ENCODE measurements around the gene SLX4IP. TPM values are rescaled to one million over a fixed set of nuclear protein-coding genes. Genes with fewer than 3 reads are reported as not detected.

Gene SLX4IP
- total and polyA plus RNA-seq, 5 donors from 2014 or later, result 1.5 to 4.1 (median 2.4) TPM

DNA sequence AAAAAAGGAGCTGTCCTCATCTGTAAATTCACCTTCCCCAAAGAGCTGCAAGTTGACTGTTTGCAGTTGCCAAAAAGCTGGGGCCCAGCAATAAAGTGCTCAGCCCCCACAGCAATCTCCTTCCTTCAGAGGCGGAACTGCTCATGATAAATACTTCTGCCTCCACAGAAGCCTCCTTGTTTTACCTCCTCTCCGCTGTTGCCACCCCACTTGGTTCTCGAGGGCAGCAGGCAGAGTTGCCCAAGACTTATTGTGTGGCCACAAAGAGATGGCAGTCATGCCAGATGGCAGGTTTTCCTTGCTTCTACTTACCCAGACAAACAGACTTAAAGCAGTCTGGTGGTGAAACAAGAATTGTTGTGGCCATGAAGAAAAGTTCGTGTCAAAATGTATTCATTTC lies 66.3 kb downstream of the SLX4IP start:
- peak overlapping the region; percentile 80 to 92 (median 90) for H3K4me3 Mint-ChIP-seq
- ATAC-seq (ENCODE audit: low read depth in 2 of 2), result peak; percentile 44 to 56
- Histone ChIP-seq H3K9me3 (ENCODE audit: control insufficient read depth in 2 of 2, low read length in 2 of 2) (no peaks in the 10 kb centered on the region), H3K27me3 (ENCODE audit: control insufficient read depth, insufficient read depth, low read length) (no peaks in the 10 kb centered on the region), H3K36me3 (ENCODE audit: control insufficient read depth, insufficient read depth, low read length) (no peaks in the 10 kb centered on the region), H3K4me3 (ENCODE audit: low read depth, low read length) (peak overlapping the region; percentile 78), H3K4me1 (ENCODE audit: control insufficient read depth, insufficient read depth, low read length, poor library complexity, severe bottlenecking) (peaks cover 18% of the 10 kb centered on the region), H3K27ac (ENCODE audit: insufficient read depth, low read length, poor library complexity, severe bottlenecking) (peak overlapping the region; percentile 62)
- peaks cover 3% of the 10 kb centered on the region for H3K36me3 Mint-ChIP-seq
- H3K27ac Mint-ChIP-seq, result peak overlapping the region; percentile 80 to 97 (median 96)
- peaks cover 0 to 1% (median 0%) of the 10 kb centered on the region in 7 donors for H3K9me3 Mint-ChIP-seq
- H3K4me1 Mint-ChIP-seq, result peaks cover 31 to 50% (median 43%) of the 10 kb centered on the region in 4 donors
- peaks cover 5% of the 10 kb centered on the region for H3K27me3 Mint-ChIP-seq
- DNase-seq, result peak in 1 of 3 donors; percentile 55

DNA sequence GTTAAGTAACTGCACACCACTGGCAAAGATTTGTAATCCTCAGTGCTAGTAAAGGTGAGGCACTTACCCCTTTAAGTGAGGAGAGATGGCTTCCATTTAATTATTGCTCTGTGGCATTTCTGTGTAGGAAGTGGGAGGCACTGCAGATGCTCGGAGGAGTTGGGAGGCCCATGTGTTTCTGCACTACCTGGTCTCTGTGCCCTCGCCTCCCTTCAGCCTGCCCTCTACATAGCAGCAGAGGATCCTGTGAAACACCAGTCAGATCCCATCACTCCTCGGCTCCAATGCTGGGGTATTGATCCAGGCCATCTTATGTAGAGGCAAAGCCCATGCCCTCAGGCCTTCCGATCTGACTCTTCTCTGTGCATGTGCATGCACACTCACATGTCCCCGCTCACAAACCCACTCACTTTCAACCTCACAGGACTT lies 67.0 kb downstream of the SLX4IP start:
- ATAC-seq (ENCODE audit: low read depth in 2 of 2) (peak; percentile 75 to 76), DNase-seq (peak in 1 of 3 donors; percentile 66)
- no peaks in the 10 kb centered on the region for H3K36me3 ChIP-seq (ENCODE audit: control insufficient read depth, insufficient read depth, low read length)
- peak overlapping the region; percentile 78 for H3K4me3 ChIP-seq (ENCODE audit: low read depth, low read length)
- H3K27me3 ChIP-seq (ENCODE audit: control insufficient read depth, insufficient read depth, low read length), result no peaks in the 10 kb centered on the region
- Mint-ChIP-seq H3K4me3 (peak overlapping the region; percentile 80 to 92 (median 90)), H3K9me3 (peaks cover 0 to 1% (median 0%) of the 10 kb centered on the region in 7 donors), H3K27ac (peak overlapping the region; percentile 80 to 97 (median 96)), H3K27me3 (peaks cover 5% of the 10 kb centered on the region), H3K36me3 (peaks cover 3% of the 10 kb centered on the region), H3K4me1 (peaks cover 34 to 45% (median 41%) of the 10 kb centered on the region in 4 donors)
- H3K4me1 ChIP-seq (ENCODE audit: control insufficient read depth, insufficient read depth, low read length, poor library complexity, severe bottlenecking), result peaks cover 18% of the 10 kb centered on the region
- H3K9me3 ChIP-seq (ENCODE audit: control insufficient read depth in 2 of 2, low read length in 2 of 2), result no peaks in the 10 kb centered on the region
- peak overlapping the region; percentile 62 for H3K27ac ChIP-seq (ENCODE audit: insufficient read depth, low read length, poor library complexity, severe bottlenecking)

DNA sequence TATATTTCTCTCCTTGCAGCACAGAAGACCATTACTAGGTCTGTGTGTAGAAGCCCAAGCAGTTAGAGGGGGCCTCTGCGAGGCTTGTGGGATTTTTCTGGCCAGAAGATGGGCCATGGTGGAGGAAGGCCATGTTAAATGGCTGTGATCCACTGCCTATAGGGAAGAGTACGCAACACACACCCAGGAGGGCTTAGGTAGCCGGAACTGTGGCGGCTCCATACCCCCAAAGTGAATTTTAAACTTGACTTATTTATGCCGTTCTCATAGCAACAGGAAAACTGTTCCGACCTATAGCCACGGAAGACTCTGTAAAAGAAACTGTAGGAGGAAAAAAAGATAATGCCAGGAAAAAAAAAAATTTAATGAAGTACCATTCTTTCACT lies 69.5 kb downstream of the SLX4IP start:
- peaks cover 25 to 39% (median 35%) of the 10 kb centered on the region in 4 donors for H3K4me1 Mint-ChIP-seq
- peaks cover 5% of the 10 kb centered on the region for H3K27me3 Mint-ChIP-seq
- Histone ChIP-seq H3K9me3 (ENCODE audit: control insufficient read depth in 2 of 2, low read length in 2 of 2) (no peaks in the 10 kb centered on the region), H3K36me3 (ENCODE audit: control insufficient read depth, insufficient read depth, low read length) (no peaks in the 10 kb centered on the region), H3K27ac (ENCODE audit: insufficient read depth, low read length, poor library complexity, severe bottlenecking) (no peak overlapping the region), H3K27me3 (ENCODE audit: control insufficient read depth, insufficient read depth, low read length) (no peaks in the 10 kb centered on the region), H3K4me1 (ENCODE audit: control insufficient read depth, insufficient read depth, low read length, poor library complexity, severe bottlenecking) (peaks cover 18% of the 10 kb centered on the region), H3K4me3 (ENCODE audit: low read depth, low read length) (no peak overlapping the region)
- no peak for DNase-seq
- H3K4me3 Mint-ChIP-seq, result no peak overlapping the region
- no peaks in the 10 kb centered on the region for H3K36me3 Mint-ChIP-seq
- H3K9me3 Mint-ChIP-seq, result peaks cover 0 to 1% (median 0%) of the 10 kb centered on the region in 7 donors
- H3K27ac Mint-ChIP-seq, result no peak overlapping the region
- no peak for ATAC-seq (ENCODE audit: low read depth in 2 of 2)

DNA sequence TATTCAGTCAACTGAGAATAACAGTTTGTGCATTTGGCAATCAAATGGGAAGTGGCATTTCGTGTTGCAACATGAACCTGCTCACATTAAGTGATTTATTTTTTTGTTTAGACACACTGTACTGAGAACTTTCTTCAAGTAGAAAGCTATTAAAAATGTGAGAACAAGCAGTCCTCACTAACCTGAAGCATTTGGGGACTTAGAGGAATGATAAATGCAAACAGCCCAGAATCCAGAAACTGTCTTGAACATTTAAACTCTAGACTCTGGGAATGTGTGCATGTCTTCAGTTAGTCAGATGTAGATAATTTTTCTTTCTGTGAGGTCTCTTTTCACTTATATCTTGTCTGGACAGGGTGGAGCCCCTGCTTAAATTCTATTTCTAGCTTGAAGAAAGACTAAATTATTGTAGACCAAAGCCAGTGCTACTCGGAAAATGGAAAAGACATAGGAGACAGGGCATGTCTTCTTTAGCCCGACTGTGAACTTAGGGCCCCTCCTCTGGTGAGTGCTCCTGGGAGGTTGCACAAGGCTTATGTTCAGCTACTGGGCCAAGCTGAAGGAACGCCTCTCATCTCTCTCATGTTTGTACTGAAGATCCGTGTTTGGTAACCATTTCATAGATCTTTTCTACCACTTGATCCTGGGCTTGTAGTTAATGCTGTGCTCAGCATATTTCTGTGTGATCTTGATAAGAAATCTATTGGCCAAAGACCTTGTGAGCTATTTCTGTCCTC lies 70.1 kb downstream of the SLX4IP start:
- H3K4me3 ChIP-seq (ENCODE audit: low read depth, low read length), result no peak overlapping the region
- Mint-ChIP-seq H3K36me3 (no peaks in the 10 kb centered on the region), H3K4me1 (peaks cover 21 to 35% (median 32%) of the 10 kb centered on the region in 4 donors), H3K27me3 (peaks cover 5% of the 10 kb centered on the region), H3K9me3 (peaks cover 0 to 1% (median 0%) of the 10 kb centered on the region in 7 donors), H3K27ac (peak overlapping the region in 1 of 3 donors; percentile 83), H3K4me3 (no peak overlapping the region)
- H3K4me1 ChIP-seq (ENCODE audit: control insufficient read depth, insufficient read depth, low read length, poor library complexity, severe bottlenecking), result peaks cover 18% of the 10 kb centered on the region
- H3K9me3 ChIP-seq (ENCODE audit: control insufficient read depth in 2 of 2, low read length in 2 of 2), result no peaks in the 10 kb centered on the region
- DNase-seq (no peak), ATAC-seq (ENCODE audit: low read depth in 2 of 2) (no peak)
- no peak overlapping the region for H3K27ac ChIP-seq (ENCODE audit: insufficient read depth, low read length, poor library complexity, severe bottlenecking)
- H3K36me3 ChIP-seq (ENCODE audit: control insufficient read depth, insufficient read depth, low read length), result no peaks in the 10 kb centered on the region
- no peaks in the 10 kb centered on the region for H3K27me3 ChIP-seq (ENCODE audit: control insufficient read depth, insufficient read depth, low read length)

DNA sequence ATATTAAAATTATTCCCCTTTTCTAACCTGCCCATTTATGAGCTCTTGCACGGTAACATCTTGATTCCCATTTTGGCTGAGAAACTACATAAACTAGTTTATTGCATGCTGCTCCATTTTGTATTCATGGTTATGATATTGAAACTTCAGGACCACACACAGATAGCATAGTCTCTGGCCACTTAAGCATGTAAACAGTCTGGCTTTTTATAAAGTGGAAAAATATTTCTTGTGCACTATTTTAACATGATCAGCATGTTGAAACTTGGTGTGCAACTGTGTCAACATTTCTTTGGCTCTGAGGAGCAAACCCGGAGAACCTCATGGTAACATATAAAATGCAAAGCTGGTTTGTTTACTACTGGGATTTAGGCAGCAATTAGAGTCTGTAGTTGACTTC lies 70.7 kb downstream of the SLX4IP start:
- Histone ChIP-seq H3K36me3 (ENCODE audit: control insufficient read depth, insufficient read depth, low read length) (no peaks in the 10 kb centered on the region), H3K27ac (ENCODE audit: insufficient read depth, low read length, poor library complexity, severe bottlenecking) (no peak overlapping the region), H3K4me1 (ENCODE audit: control insufficient read depth, insufficient read depth, low read length, poor library complexity, severe bottlenecking) (peaks cover 17% of the 10 kb centered on the region), H3K9me3 (ENCODE audit: control insufficient read depth in 2 of 2, low read length in 2 of 2) (no peaks in the 10 kb centered on the region), H3K27me3 (ENCODE audit: control insufficient read depth, insufficient read depth, low read length) (no peaks in the 10 kb centered on the region), H3K4me3 (ENCODE audit: low read depth, low read length) (no peak overlapping the region)
- no peak overlapping the region for H3K4me3 Mint-ChIP-seq
- H3K9me3 Mint-ChIP-seq, result peaks cover 0 to 1% (median 0%) of the 10 kb centered on the region in 7 donors
- no peak for ATAC-seq (ENCODE audit: low read depth in 2 of 2)
- peaks cover 5% of the 10 kb centered on the region for H3K27me3 Mint-ChIP-seq
- no peak for DNase-seq
- H3K27ac Mint-ChIP-seq, result peak overlapping the region in 1 of 3 donors; percentile 45
- no peaks in the 10 kb centered on the region for H3K36me3 Mint-ChIP-seq
- peaks cover 20 to 31% (median 29%) of the 10 kb centered on the region in 4 donors for H3K4me1 Mint-ChIP-seq

DNA sequence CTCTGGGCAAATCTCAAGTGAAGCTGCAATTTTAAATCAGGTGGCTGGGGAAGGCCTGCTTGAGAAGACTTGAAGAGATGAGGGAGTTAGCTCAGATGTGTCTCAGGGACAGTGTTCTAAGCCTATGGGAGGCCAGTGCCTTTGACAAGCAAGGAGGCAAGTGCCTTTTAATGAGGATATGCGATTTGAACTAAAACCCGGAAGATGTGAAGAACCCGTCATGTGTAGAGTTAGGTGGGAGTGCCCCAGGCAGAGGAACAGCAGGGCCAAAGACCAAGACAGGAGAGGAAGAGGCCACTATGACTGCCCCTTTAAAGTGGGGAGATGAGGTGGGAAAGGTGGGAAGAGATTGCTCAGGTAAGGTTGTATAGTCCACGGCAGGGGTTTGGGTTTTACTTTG lies 71.9 kb downstream of the SLX4IP start:
- no peaks in the 10 kb centered on the region for H3K27me3 ChIP-seq (ENCODE audit: control insufficient read depth, insufficient read depth, low read length)
- H3K27me3 Mint-ChIP-seq, result peaks cover 5% of the 10 kb centered on the region
- no peak overlapping the region for H3K4me3 Mint-ChIP-seq
- H3K27ac ChIP-seq (ENCODE audit: insufficient read depth, low read length, poor library complexity, severe bottlenecking), result no peak overlapping the region
- no peak for ATAC-seq (ENCODE audit: low read depth in 2 of 2)
- no peaks in the 10 kb centered on the region for H3K36me3 ChIP-seq (ENCODE audit: control insufficient read depth, insufficient read depth, low read length)
- H3K36me3 Mint-ChIP-seq, result no peaks in the 10 kb centered on the region
- DNase-seq, result no peak
- no peaks in the 10 kb centered on the region for H3K9me3 ChIP-seq (ENCODE audit: control insufficient read depth in 2 of 2, low read length in 2 of 2)
- peaks cover 15 to 37% (median 30%) of the 10 kb centered on the region in 4 donors for H3K4me1 Mint-ChIP-seq
- no peak overlapping the region for H3K4me3 ChIP-seq (ENCODE audit: low read depth, low read length)
- peaks cover 15% of the 10 kb centered on the region for H3K4me1 ChIP-seq (ENCODE audit: control insufficient read depth, insufficient read depth, low read length, poor library complexity, severe bottlenecking)
- H3K9me3 Mint-ChIP-seq, result peaks cover 0 to 1% (median 0%) of the 10 kb centered on the region in 7 donors
- H3K27ac Mint-ChIP-seq, result peak overlapping the region in 2 of 3 donors; percentile 3 to 45

DNA sequence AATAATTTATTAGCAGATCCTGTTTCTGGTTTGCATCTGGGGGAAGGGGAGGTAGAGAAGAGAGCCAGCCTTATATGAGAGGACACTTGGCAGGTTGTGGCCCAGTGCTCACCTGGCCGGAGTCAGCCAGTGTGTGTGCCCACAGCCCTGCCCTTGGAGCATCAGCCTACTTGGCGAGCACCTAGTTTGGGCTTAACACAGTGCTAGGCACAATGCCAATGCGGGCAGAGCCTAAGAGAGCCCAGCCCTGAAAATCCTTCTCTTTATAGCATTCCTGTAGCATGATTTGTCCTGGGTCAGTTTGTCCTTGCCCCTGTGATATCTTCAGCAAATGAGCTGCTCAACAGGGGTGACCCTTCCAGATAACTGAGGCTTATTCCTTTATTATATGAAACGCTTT lies 73.0 kb downstream of the SLX4IP start:
- no peaks in the 10 kb centered on the region for H3K9me3 ChIP-seq (ENCODE audit: control insufficient read depth in 2 of 2, low read length in 2 of 2)
- H3K27me3 ChIP-seq (ENCODE audit: control insufficient read depth, insufficient read depth, low read length), result no peaks in the 10 kb centered on the region
- DNase-seq, result no peak
- H3K27ac ChIP-seq (ENCODE audit: insufficient read depth, low read length, poor library complexity, severe bottlenecking), result no peak overlapping the region
- Mint-ChIP-seq H3K27ac (no peak overlapping the region), H3K27me3 (peaks cover 5% of the 10 kb centered on the region), H3K36me3 (no peaks in the 10 kb centered on the region), H3K4me1 (peaks cover 7 to 32% (median 22%) of the 10 kb centered on the region in 4 donors), H3K9me3 (peaks cover 0 to 1% (median 0%) of the 10 kb centered on the region in 7 donors), H3K4me3 (no peak overlapping the region)
- H3K4me3 ChIP-seq (ENCODE audit: low read depth, low read length), result no peak overlapping the region
- H3K4me1 ChIP-seq (ENCODE audit: control insufficient read depth, insufficient read depth, low read length, poor library complexity, severe bottlenecking), result peaks cover 12% of the 10 kb centered on the region
- no peak for ATAC-seq (ENCODE audit: low read depth in 2 of 2)
- H3K36me3 ChIP-seq (ENCODE audit: control insufficient read depth, insufficient read depth, low read length), result no peaks in the 10 kb centered on the region

Data from CD4-positive, CD25-positive, alpha-beta regulatory T cell (primary cell).